GM08714 (cell line): Measurements from ENCODE around the gene GJC2.
"Not testable (repeated sequence)": the region's sequence is repeated elsewhere in the genome, so short reads cannot be mapped to it uniquely, and the experiment has no call there.

Source experiments
- H3K4me3 ChIP-seq: fragments of 200-500 bp; sonication (Bioruptor generic); 2 replicates; pipeline ENCODE4 v1.5.1; 2014; ENCODE audit warnings: mild to moderate bottlenecking, low read length, inconsistent platforms
- ZNF274 ChIP-seq: IDR thresholded peaks from 2 replicates; pipeline ENCODE4 v1.6.1; 2012; ENCODE audit warnings: mild to moderate bottlenecking, low read depth, low read length

Gene GJC2

GRCh38 chr1:228108742-228109072 lies 41.0 kb upstream of the GJC2 start:
- peak overlapping the region; percentile 88 for H3K4me3 ChIP-seq
- no peak for TF ChIP-seq ZNF274

- H3K4me3 ChIP-seq, result peak within 1 kb of the TSS; percentile 89
Measured at GRCh38 chr1:228109073-228109961, 40.4 kb upstream of the GJC2 start, which contains the start of gene MRPL55. Gene MRPL55 (minus strand): TSS chr1:228109299. CDS start chr1:228108260, 1,039 bp downstream.

GRCh38 chr1:228109962-228110488 lies 39.7 kb upstream of the GJC2 start:
- TF ChIP-seq ZNF274, result no peak

More at GRCh38 chr1:228109073-228109961, 40.4 kb upstream of the GJC2 start, which contains the start of gene MRPL55:
- TF ChIP-seq ZNF274, result no peak

GRCh38 chr1:228110556-228110955 lies 39.2 kb upstream of the GJC2 start:
- no peak for TF ChIP-seq ZNF274
- no peak overlapping the region for H3K4me3 ChIP-seq

More at GRCh38 chr1:228109962-228110488, 39.7 kb upstream of the GJC2 start:
- peak overlapping the region; percentile 89 for H3K4me3 ChIP-seq

GRCh38 chr1:228111315-228111714 lies 38.4 kb upstream of the GJC2 start:
- H3K4me3 ChIP-seq, result not testable (repeated sequence)

GRCh38 chr1:228112167-228112566 lies 37.6 kb upstream of the GJC2 start:
- no peak for TF ChIP-seq ZNF274
- H3K4me3 ChIP-seq, result no peak overlapping the region

- no peak overlapping the region for H3K4me3 ChIP-seq
- no peak for TF ChIP-seq ZNF274
Measured at GRCh38 chr1:228112617-228113016, 37.1 kb upstream of the GJC2 start.

- no peak for TF ChIP-seq ZNF274
- H3K4me3 ChIP-seq, result no peak overlapping the region
Measured at GRCh38 chr1:228114827-228115226, 34.9 kb upstream of the GJC2 start.

GRCh38 chr1:228117335-228117734 lies 32.4 kb upstream of the GJC2 start:
- no peak for TF ChIP-seq ZNF274
- H3K4me3 ChIP-seq, result no peak overlapping the region

- no peak overlapping the region for H3K4me3 ChIP-seq
- no peak for TF ChIP-seq ZNF274
Measured at GRCh38 chr1:228118040-228118439, 31.7 kb upstream of the GJC2 start.

- TF ChIP-seq ZNF274, result no peak
- H3K4me3 ChIP-seq, result no peak overlapping the region
Measured at GRCh38 chr1:228120351-228120750, 29.4 kb upstream of the GJC2 start.

- no peak overlapping the region for H3K4me3 ChIP-seq
- TF ChIP-seq ZNF274, result no peak
Measured at GRCh38 chr1:228120857-228121489, 28.8 kb upstream of the GJC2 start.

- TF ChIP-seq ZNF274, result no peak
- H3K4me3 ChIP-seq, result no peak overlapping the region
Measured at GRCh38 chr1:228122921-228123441, 26.7 kb upstream of the GJC2 start.

GRCh38 chr1:228123505-228123904 lies 26.2 kb upstream of the GJC2 start:
- H3K4me3 ChIP-seq, result no peak overlapping the region
- TF ChIP-seq ZNF274, result no peak

GRCh38 chr1:228125185-228125584 lies 24.5 kb upstream of the GJC2 start:
- no peak for TF ChIP-seq ZNF274
- no peak overlapping the region for H3K4me3 ChIP-seq

GRCh38 chr1:228131766-228132165 lies 18.0 kb upstream of the GJC2 start:
- H3K4me3 ChIP-seq, result no peak overlapping the region
- no peak for TF ChIP-seq ZNF274
